HCT116 (cell line): ENCODE data around the gene GALNT16. TPM values are rescaled to one million over a fixed set of nuclear protein-coding genes. Genes with fewer than 3 reads are reported as not detected.

Experiments used
- ATAC-seq: fragments of 200-7000 bp; cut with Tn5 transposase; 2 replicates; pipeline ENCODE4 v1.9.1; 2020; ENCODE audit warnings: mild to moderate bottlenecking, moderate library complexity
- BruUV-seq: library from RNA; stranded (reverse); fragments of 400-500 nt; replicated peaks from 2 replicates; lab custom pipeline; 2021; lab: Mats Ljungman, UMichigan
- CTCF ChIA-PET: fragments of 300-600 bp; sonication (Branson Sonifier 250); formaldehyde crosslinking; loops from one replicate; lab custom pipeline; 2021; ENCODE audit warnings: antibody characterized with exemption; lab: Charles Lee
- POLR2A ChIA-PET: fragments of 300-600, 350-600 bp; sonication (Branson Sonifier 250); formaldehyde crosslinking; loops from one replicate; lab custom pipeline; 2021; ENCODE audit warnings: antibody characterized with exemption; lab: Charles Lee
- RAD21 ChIA-PET, 2 experiments: fragments of 300-600 bp; sonication (Branson Sonifier 250); formaldehyde crosslinking; loops; one replicate each; lab custom pipeline; 2023; ENCODE audit warnings: low total read pairs in 2 of 2; ENCODE audit not compliant: uncharacterized antibody in 2 of 2, unreplicated experiment in 2 of 2, low non-redundant PET in 1 of 2; lab: Charles Lee
- DNase-seq: peaks from one replicate; pipeline ENCODE4 v3.0.0-alpha.2; 2010; ENCODE audit warnings: low read depth, low spot score
- H2AFZ ChIP-seq: fragments of 200-600 bp; shearing (Covaris generic), sonication (generic); 2 replicates; pipeline ENCODE4 v1.6.1; 2017; ENCODE audit warnings: low read depth, mixed run types, mixed read lengths, antibody characterized with exemption, low read length; ENCODE audit not compliant: poor library complexity, severe bottlenecking
- H3K27ac ChIP-seq: 2 replicates; pipeline ENCODE4 v1.5.1; 2012; ENCODE audit warnings: low read depth, low read length
- H3K27me3 ChIP-seq: fragments of 200-600 bp; sonication (generic); 2 replicates; pipeline ENCODE4 v1.6.1; 2016; ENCODE audit warnings: mixed run types, low read length, mixed read lengths; ENCODE audit not compliant: insufficient read depth
- H3K36me3 ChIP-seq, 2 experiments: fragments of 200-500 bp in 1 of 2; fragments of 200-600 bp in 1 of 2; sonication (Bioruptor generic) in 1 of 2; sonication (generic) in 1 of 2; 2 replicates each; pipeline versions ENCODE4 v1.5.1 to v1.6.1; 2014 to 2016; ENCODE audit warnings: low read length in 2 of 2, inconsistent platforms in 1 of 2, mixed read lengths in 1 of 2, mixed run types in 1 of 2; ENCODE audit not compliant: insufficient read depth in 2 of 2, control insufficient read depth in 1 of 2
- H3K4me1 ChIP-seq, 2 experiments: fragments of 200-600 bp in 1 of 2; sonication (generic) in 1 of 2; 2 replicates each; pipeline versions ENCODE4 v1.5.1 to v1.6.1; 2012 to 2017; ENCODE audit warnings: low read length in 2 of 2, inconsistent platforms in 1 of 2, mild to moderate bottlenecking in 1 of 2, mixed read lengths in 1 of 2, mixed run types in 1 of 2, moderate library complexity in 1 of 2; ENCODE audit not compliant: insufficient read depth in 2 of 2, control insufficient read depth in 1 of 2
- H3K4me2 ChIP-seq: fragments of 200-600 bp; sonication (generic); 2 replicates; pipeline ENCODE4 v1.6.1; 2017; ENCODE audit warnings: mixed run types, low read length, mixed read lengths
- H3K4me3 ChIP-seq, 2 experiments: fragments of 200-600 bp in 1 of 2; sonication (generic) in 1 of 2; replicated peaks in 1 of 2; 2 replicates each; pipeline ENCODE4 v1.5.1; 2011 to 2016; ENCODE audit warnings: low read length in 2 of 2, control low read depth in 1 of 2, low read depth in 1 of 2, mild to moderate bottlenecking in 1 of 2, mixed read lengths in 1 of 2, mixed run types in 1 of 2
- H3K79me2 ChIP-seq: fragments of 200-600 bp; sonication (generic); 2 replicates; pipeline ENCODE4 v1.6.1; 2017; ENCODE audit warnings: mild to moderate bottlenecking, mixed run types, low read length, moderate library complexity, mixed read lengths; ENCODE audit not compliant: insufficient read depth
- H3K9ac ChIP-seq: fragments of 200-600 bp; sonication (generic); 2 replicates; pipeline ENCODE4 v1.6.1; 2016; ENCODE audit warnings: low read length, mixed read lengths
- H3K9me2 ChIP-seq: fragments of 200-600 bp; sonication (generic), shearing (Covaris generic); 2 replicates; pipeline ENCODE4 v1.6.1; 2017; ENCODE audit warnings: mixed run types, mild to moderate bottlenecking, moderate library complexity; ENCODE audit not compliant: insufficient read depth
- H3K9me3 ChIP-seq, 2 experiments: fragments of 200-500 bp in 1 of 2; fragments of 200-600 bp in 1 of 2; sonication (Bioruptor generic) in 1 of 2; sonication (generic) in 1 of 2; 2 replicates each; pipeline ENCODE4 v1.6.1; 2014 to 2017; ENCODE audit warnings: low read length in 2 of 2, mixed read lengths in 2 of 2, inconsistent platforms in 1 of 2, low read depth in 1 of 2, mild to moderate bottlenecking in 1 of 2, mixed run types in 1 of 2, moderate library complexity in 1 of 2; ENCODE audit not compliant: control insufficient read depth in 1 of 2, insufficient read depth in 1 of 2
- H4K20me1 ChIP-seq: fragments of 200-600 bp; sonication (generic), shearing (Covaris generic); 2 replicates; pipeline ENCODE4 v1.6.1; 2017; ENCODE audit warnings: mixed run types, mild to moderate bottlenecking, moderate library complexity; ENCODE audit not compliant: insufficient read depth
- CBX3 ChIP-seq: IDR thresholded peaks from 2 replicates; pipeline ENCODE4 v1.6.1; 2012; ENCODE audit warnings: low read depth
- CTCF ChIP-seq, 3 experiments: fragments of 200-600 bp in 1 of 3; sonication (generic) in 1 of 3; IDR thresholded peaks in 2 of 3; conservative IDR thresholded peaks in 1 of 3; 2 replicates each; pipeline ENCODE4 v1.5.1; 2012 to 2017; ENCODE audit warnings: low read depth in 2 of 3, low read length in 2 of 3, antibody characterized with exemption in 1 of 3, borderline replicate concordance in 1 of 3, control low read depth in 1 of 3, mild to moderate bottlenecking in 1 of 3, mixed read lengths in 1 of 3, mixed run types in 1 of 3, moderate library complexity in 1 of 3; ENCODE audit not compliant: insufficient read depth in 1 of 3
- ELF1 ChIP-seq: IDR thresholded peaks from 2 replicates; pipeline ENCODE4 v1.6.1; 2012; ENCODE audit warnings: low read depth, borderline replicate concordance
- EZH2 ChIP-seq: fragments of 200-600 bp; sonication (generic); IDR thresholded peaks from 2 replicates; pipeline ENCODE4 v1.6.1; 2017; ENCODE audit warnings: antibody characterized with exemption, mixed run types
- EZH2phosphoT487 ChIP-seq: fragments of 200-600 bp; IDR thresholded peaks from 2 replicates; pipeline ENCODE4 v1.6.1; 2018; ENCODE audit warnings: antibody characterized with exemption, borderline replicate concordance
- FOSL1 ChIP-seq: IDR thresholded peaks from 2 replicates; pipeline ENCODE4 v1.6.1; 2012; ENCODE audit warnings: low read depth
- JUND ChIP-seq: IDR thresholded peaks from 2 replicates; pipeline ENCODE4 v1.6.1; 2012
- POLR2A ChIP-seq: IDR thresholded peaks from 2 replicates; pipeline ENCODE4 v1.7.0; 2011; ENCODE audit warnings: borderline replicate concordance; ENCODE audit not compliant: insufficient read depth, insufficient read length; ENCODE audit errors: extremely low read depth
- RAD21 ChIP-seq: IDR thresholded peaks from 2 replicates; pipeline ENCODE4 v1.6.1; 2012; ENCODE audit warnings: low read depth, mild to moderate bottlenecking
- SIN3A ChIP-seq: IDR thresholded peaks from 2 replicates; pipeline ENCODE4 v1.6.1; 2012; ENCODE audit warnings: low read depth
- SP1 ChIP-seq: IDR thresholded peaks from 2 replicates; pipeline ENCODE4 v1.6.1; 2012; ENCODE audit warnings: low read depth
- YY1 ChIP-seq: IDR thresholded peaks from 2 replicates; pipeline ENCODE4 v1.6.1; 2011; ENCODE audit warnings: low read length, low read depth, moderate library complexity, mild to moderate bottlenecking; ENCODE audit not compliant: insufficient replicate concordance; ENCODE audit errors: extremely low read depth
- ZBTB33 ChIP-seq: IDR thresholded peaks from 2 replicates; pipeline ENCODE4 v1.6.1; 2011; ENCODE audit warnings: mild to moderate bottlenecking, low read length, moderate library complexity; ENCODE audit not compliant: insufficient replicate concordance; ENCODE audit errors: extremely low read depth
- ZNF274 ChIP-seq: fragments of 200-500 bp; sonication (Bioruptor generic); IDR thresholded peaks from 2 replicates; pipeline ENCODE4 v1.6.1; 2014; ENCODE audit warnings: mild to moderate bottlenecking, low read depth, low read length, inconsistent platforms
- intact Hi-C: fragments of 100-400 bp; cut with micrococcal nuclease; formaldehyde crosslinking; loops from 2 replicates; pipeline ENCODE4 v1.10.0; 2022
- total RNA-seq: library from RNA; stranded (reverse); gene quantifications from one replicate; pipeline ENCODE4 v1.2.1, GENCODE V29; 2021; ENCODE audit not compliant: unreplicated experiment

GALNT16 gene
- total RNA-seq, 1 experiment from 2014 or later: 0.32 TPM

GRCh38 chr14:69226736-69227135 lies 33.2 kb upstream of the GALNT16 start:
- no peaks in the 10 kb centered on the region for H3K27me3 ChIP-seq
- ChIA-PET POLR2A (no interaction called here), CTCF (no interaction called here), RAD21 (no interaction called here)
- ATAC-seq (no peak), DNase-seq (no peak)
- no peak overlapping the region for H3K4me2 ChIP-seq
- H3K9ac ChIP-seq: no peak overlapping the region
- H3K79me2 ChIP-seq: no peaks in the 10 kb centered on the region
- BruUV-seq: no TSS peak
- no peaks in the 10 kb centered on the region for H3K9me3 ChIP-seq
- intact Hi-C loops: no loop called here
- H3K4me1 ChIP-seq: no peaks in the 10 kb centered on the region
- H3K9me2 ChIP-seq: no peaks in the 10 kb centered on the region
- no peak overlapping the region for H2AFZ ChIP-seq
- TF ChIP-seq FOSL1 (no peak), ELF1 (no peak), JUND (no peak), RAD21 (no peak), YY1 (no peak), SP1 (no peak), ZNF274 (no peak), EZH2 (no peak), ZBTB33 (no peak), EZH2phosphoT487 (no peak), SIN3A (no peak), CBX3 (no peak), POLR2A (no peak), CTCF (IDR thresholded peaks at IDR 0.05 in 2 of 3, conservative IDR thresholded peaks at IDR 0.05 in 1 of 3; ENCODE audit: borderline replicate concordance in 1 of 3, insufficient read depth in 1 of 3, low read depth in 2 of 3, low read length in 2 of 3) (no peak)
- H4K20me1 ChIP-seq: no peaks in the 10 kb centered on the region
- H3K4me3 ChIP-seq: no peak overlapping the region
- peaks cover 0 to 4% of the 10 kb centered on the region in 2 experiments; a peak in 1 of 4 replicates for H3K36me3 ChIP-seq
- H3K27ac ChIP-seq: no peak overlapping the region
